ENCODE data around the gene PTDSS2. TPM values are rescaled to one million over a fixed set of nuclear protein-coding genes. Genes with fewer than 3 reads are reported as not detected.
A peak's percentile ranks its signal among the peaks of the same experiment; 100 is the strongest.

The PTDSS2 gene
- total and polyA plus RNA-seq, 2 donors (not counting 1 experiment from before 2014, with no cell fraction given): 22.1 to 29.0 TPM

DNA sequence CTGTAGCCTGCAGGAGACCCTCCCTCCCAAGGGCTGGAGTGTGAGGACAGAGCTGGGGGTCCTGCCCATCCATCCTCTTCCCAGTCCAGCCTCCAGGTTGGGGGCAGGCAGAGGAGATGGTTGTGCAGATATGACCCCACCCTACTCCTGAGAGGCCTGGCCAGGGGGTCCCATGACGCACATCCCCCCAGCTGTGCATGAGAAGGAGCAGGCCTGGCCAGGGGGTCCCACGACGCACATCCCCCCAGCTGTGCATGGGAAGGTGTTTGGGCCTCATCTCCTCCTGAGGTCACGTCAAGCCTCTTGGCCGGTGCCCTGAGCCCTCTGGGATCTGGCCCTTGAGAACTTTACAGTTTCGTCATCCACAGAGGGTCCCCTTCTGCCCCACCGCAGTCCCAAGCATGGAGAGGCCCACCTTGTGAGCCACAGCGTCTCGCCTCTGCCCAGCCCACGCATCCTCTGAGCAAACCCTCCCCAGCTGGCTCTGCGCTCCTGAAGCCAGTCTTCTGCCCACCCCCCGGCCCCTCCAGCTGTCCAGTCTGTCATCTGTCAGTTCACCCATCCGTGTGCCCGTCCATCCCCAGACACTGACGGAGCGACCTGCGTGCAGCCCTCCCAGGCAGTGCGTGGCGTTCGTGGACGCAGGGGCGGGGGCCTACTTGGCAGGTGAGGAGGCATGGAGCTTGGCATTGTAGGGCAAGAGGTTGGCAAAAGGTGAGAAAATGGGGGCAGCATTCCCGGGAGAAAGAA is 10.6 kb upstream of the PTDSS2 start:
- no peak overlapping the region for H3K27ac ChIP-seq (ENCODE audit: low read length in 2 of 2)
- no peaks in the 10 kb centered on the region for H3K36me3 ChIP-seq (replicated peaks in 1 of 2; ENCODE audit: control extremely low read depth in 1 of 2, control insufficient read depth in 1 of 2, extremely low read depth in 1 of 2, insufficient read depth in 2 of 2, low read length in 1 of 2)
- H2AFZ ChIP-seq (ENCODE audit: insufficient read depth, low read depth, low read length, poor library complexity, severe bottlenecking): no peak overlapping the region
- H3K4me1 ChIP-seq (ENCODE audit: control insufficient read depth in 2 of 2, insufficient read depth in 2 of 2, low read length in 2 of 2): peaks cover 6 to 14% of the 10 kb centered on the region in 2 donors
- POLR2A ChIA-PET: no interaction called here
- ATAC-seq (ENCODE audit: low read depth) (no peak), DNase-seq (no peak)
- intact Hi-C loops (cut with micrococcal nuclease): no loop called here
- H3K9ac ChIP-seq (ENCODE audit: low read length): no peak overlapping the region
- H3K4me3 Mint-ChIP-seq: no peak overlapping the region
- CTCF ChIA-PET: interaction anchor here (1.4 kb wide), 1 partner anchor 9 kb away, joined by 6 read pairs; no protein-coding TSS in a partner anchor
- no peaks in the 10 kb centered on the region for H3K27me3 ChIP-seq (replicated peaks in 1 of 4; ENCODE audit: control extremely low read depth in 1 of 4, control insufficient read depth in 3 of 4, insufficient read depth in 4 of 4, low read length in 3 of 4)
- H3K79me2 ChIP-seq (ENCODE audit: control insufficient read depth, insufficient read depth, low read length): peaks cover 16% of the 10 kb centered on the region
- no peaks in the 10 kb centered on the region for H3K27me3 Mint-ChIP-seq
- H3K27ac Mint-ChIP-seq: peak overlapping the region; percentile 41
- peaks cover 13% of the 10 kb centered on the region for H3K4me1 Mint-ChIP-seq
- no peak overlapping the region for H3K4me3 ChIP-seq (ENCODE audit: control extremely low read depth in 1 of 5, extremely low read depth in 1 of 5, insufficient read depth in 1 of 5, low read depth in 2 of 5, low read length in 4 of 5)
- no peak for TF ChIP-seq EZH2 (IDR thresholded peaks at IDR 0.05; ENCODE audit: borderline replicate concordance, insufficient read depth, low read depth, low read length, poor library complexity, severe bottlenecking)
- TF ChIP-seq, protein P1, sequence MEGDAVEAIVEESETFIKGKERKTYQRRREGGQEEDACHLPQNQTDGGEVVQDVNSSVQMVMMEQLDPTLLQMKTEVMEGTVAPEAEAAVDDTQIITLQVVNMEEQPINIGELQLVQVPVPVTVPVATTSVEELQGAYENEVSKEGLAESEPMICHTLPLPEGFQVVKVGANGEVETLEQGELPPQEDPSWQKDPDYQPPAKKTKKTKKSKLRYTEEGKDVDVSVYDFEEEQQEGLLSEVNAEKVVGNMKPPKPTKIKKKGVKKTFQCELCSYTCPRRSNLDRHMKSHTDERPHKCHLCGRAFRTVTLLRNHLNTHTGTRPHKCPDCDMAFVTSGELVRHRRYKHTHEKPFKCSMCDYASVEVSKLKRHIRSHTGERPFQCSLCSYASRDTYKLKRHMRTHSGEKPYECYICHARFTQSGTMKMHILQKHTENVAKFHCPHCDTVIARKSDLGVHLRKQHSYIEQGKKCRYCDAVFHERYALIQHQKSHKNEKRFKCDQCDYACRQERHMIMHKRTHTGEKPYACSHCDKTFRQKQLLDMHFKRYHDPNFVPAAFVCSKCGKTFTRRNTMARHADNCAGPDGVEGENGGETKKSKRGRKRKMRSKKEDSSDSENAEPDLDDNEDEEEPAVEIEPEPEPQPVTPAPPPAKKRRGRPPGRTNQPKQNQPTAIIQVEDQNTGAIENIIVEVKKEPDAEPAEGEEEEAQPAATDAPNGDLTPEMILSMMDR (IDR thresholded peaks at IDR 0.05): no peak
- H3K9me3 ChIP-seq (ENCODE audit: control extremely low read depth in 1 of 3, control insufficient read depth in 2 of 3, insufficient read depth in 1 of 3, low read length in 2 of 3): no peaks in the 10 kb centered on the region
- H3K4me2 ChIP-seq (replicated peaks; ENCODE audit: low read depth, low read length, poor library complexity, severe bottlenecking): no peak overlapping the region
- no peaks in the 10 kb centered on the region for H3K9me3 Mint-ChIP-seq (ENCODE audit: insufficient read depth)
- no peaks in the 10 kb centered on the region for H4K20me1 ChIP-seq (ENCODE audit: control insufficient read depth, insufficient read depth, low read length, poor library complexity, severe bottlenecking)
- 97% methylated on average over 23 of the region's 23 CpGs for WGBS (ENCODE audit: insufficient coverage)

Measured in B cell (primary cell).